ENCODE data around the gene CCDC159. TPM values are rescaled to one million over a fixed set of nuclear protein-coding genes. Genes with fewer than 3 reads are reported as not detected.

Gene CCDC159
- total RNA-seq (2021), result 9.4 and 13.7 TPM in 2 replicates
- Bru-seq, nascent RNA, result percentile 29 among the genes with signal in this experiment
- BruChase-seq, experiment 1, labeled RNA remaining after a 2-hour chase, result percentile 36 among the genes with signal in this experiment
- BruChase-seq, experiment 2, labeled RNA remaining after a 6-hour chase, result percentile 36 among the genes with signal in this experiment
- long read RNA-seq, partial matches to known transcripts, result 2 of 4 reads
- long read RNA-seq, other reads (novel, unspliced or antisense), result 2 of 4 reads

DNA sequence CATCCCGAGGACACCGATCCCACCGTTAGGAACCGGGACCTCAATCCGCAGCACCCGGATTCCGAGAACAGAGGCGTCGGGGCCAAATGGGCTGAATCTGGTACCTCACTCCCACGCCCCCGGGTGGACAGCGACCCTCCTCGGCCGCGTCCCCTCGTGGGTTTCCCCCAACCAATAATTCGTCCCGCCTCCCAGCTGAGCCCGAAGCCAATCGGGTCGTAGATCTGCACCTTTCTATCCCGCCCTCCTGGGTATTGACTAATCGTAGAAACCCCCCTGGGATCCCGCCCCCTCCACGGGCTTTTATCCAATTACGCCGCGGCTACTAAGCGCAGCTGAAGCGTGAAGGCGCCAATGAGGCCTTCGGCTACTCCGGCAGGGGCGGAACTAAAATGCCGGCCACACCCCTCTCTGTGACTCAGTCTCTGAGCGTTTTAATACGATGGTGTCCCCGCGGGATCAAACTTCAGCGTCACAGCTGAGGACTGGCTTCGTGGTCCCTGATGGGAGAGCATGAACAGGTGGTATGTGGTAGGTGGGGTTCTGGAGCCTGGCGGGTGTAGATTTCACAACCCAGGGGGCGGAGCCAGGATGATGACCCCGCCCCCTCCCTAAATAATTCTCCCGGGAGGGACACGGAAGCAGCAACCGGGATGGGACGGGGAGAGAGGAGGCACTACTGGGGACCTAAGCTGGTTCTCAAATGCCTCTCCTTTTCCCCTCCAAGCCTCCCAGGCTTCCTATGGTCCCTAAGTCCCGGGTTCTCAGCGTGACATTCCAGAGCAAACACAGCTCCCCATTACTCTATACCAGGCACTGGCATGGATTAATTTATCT is at the start of gene CCDC159, which contains the start of gene TMEM205:
TSS of gene CCDC159 (plus strand) at position 416 of the 837 bp plus-strand sequence. CDS start at position 504, 88 bp downstream.
TSS of gene TMEM205 (minus strand) at position 165 of the 837 bp plus-strand sequence. CDS start 649 bp downstream, outside the sequence.
- H3K27me3 ChIP-seq (ENCODE audit: insufficient read depth, low read depth), result no peaks in the 10 kb centered on the region
- BruUV-seq (replicated peaks), result no TSS peak
- H3K4me1 ChIP-seq (replicated peaks; ENCODE audit: insufficient read depth), result peaks cover 36% of the 10 kb centered on the region
- no peaks in the 10 kb centered on the region for H3K9me3 ChIP-seq (ENCODE audit: insufficient read depth, low read depth)
- H3K27ac ChIP-seq, result peak within 1 kb of the TSS; percentile 67
- H3K4me2 ChIP-seq, result peak within 1 kb of the TSS; percentile 92
- no peaks in the 10 kb centered on the region for H3K9me2 ChIP-seq (ENCODE audit: insufficient read depth)
- peaks cover 14% of the 10 kb centered on the region for H3K36me3 ChIP-seq (ENCODE audit: low read depth)
- H2AFZ ChIP-seq, result peak within 1 kb of the TSS; percentile 80
- intact Hi-C loops (cut with micrococcal nuclease; ENCODE audit: unreplicated experiment), result loop anchor here (1.0 to 2.0 kb wide), 2 partner anchors 22 to 29 kb away; no protein-coding TSS in a partner anchor
- no peaks in the 10 kb centered on the region for H4K20me1 ChIP-seq (ENCODE audit: insufficient read depth)
- H3F3A ChIP-seq (ENCODE audit: insufficient read depth, low read depth), result peaks cover 53% of the 10 kb centered on the region
- CTCF ChIA-PET, result interaction anchor here (0.5 to 1.4 kb wide), 2 partner anchors 52 to 76 kb away, joined by 3 to 8 read pairs; no protein-coding TSS in a partner anchor
- TF ChIP-seq, protein P1, sequence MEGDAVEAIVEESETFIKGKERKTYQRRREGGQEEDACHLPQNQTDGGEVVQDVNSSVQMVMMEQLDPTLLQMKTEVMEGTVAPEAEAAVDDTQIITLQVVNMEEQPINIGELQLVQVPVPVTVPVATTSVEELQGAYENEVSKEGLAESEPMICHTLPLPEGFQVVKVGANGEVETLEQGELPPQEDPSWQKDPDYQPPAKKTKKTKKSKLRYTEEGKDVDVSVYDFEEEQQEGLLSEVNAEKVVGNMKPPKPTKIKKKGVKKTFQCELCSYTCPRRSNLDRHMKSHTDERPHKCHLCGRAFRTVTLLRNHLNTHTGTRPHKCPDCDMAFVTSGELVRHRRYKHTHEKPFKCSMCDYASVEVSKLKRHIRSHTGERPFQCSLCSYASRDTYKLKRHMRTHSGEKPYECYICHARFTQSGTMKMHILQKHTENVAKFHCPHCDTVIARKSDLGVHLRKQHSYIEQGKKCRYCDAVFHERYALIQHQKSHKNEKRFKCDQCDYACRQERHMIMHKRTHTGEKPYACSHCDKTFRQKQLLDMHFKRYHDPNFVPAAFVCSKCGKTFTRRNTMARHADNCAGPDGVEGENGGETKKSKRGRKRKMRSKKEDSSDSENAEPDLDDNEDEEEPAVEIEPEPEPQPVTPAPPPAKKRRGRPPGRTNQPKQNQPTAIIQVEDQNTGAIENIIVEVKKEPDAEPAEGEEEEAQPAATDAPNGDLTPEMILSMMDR (conservative IDR thresholded peaks at IDR 0.05), result no peak
- no peak for TF ChIP-seq EZH2 (IDR thresholded peaks at IDR 0.05; ENCODE audit: low read depth)
- DNase-seq, result peak; percentile 98 to 99
- POLR2A ChIA-PET (ENCODE audit: unreplicated experiment), result interaction anchor here (0.5 to 0.7 kb wide), 7 partner anchors 35 to 250 kb away, joined by 3 to 25 read pairs (median 4); no protein-coding TSS in a partner anchor
- peak within 1 kb of the TSS; percentile 90 for H3K4me3 ChIP-seq
- H3K79me2 ChIP-seq (ENCODE audit: low read depth), result peaks cover 29% of the 10 kb centered on the region

GRCh38 chr19:11299946-11300810 is 46.1 kb upstream of the CCDC159 start:
- intact Hi-C loops (cut with micrococcal nuclease; ENCODE audit: unreplicated experiment), result no loop called here

More at GRCh38 chr19:11299946-11300810, 46.1 kb upstream of the CCDC159 start:
- Histone ChIP-seq H2AFZ (no peak overlapping the region), H4K20me1 (ENCODE audit: insufficient read depth) (no peaks in the 10 kb centered on the region), H3K9me2 (ENCODE audit: insufficient read depth) (no peaks in the 10 kb centered on the region), H3F3A (ENCODE audit: insufficient read depth, low read depth) (peaks cover 20% of the 10 kb centered on the region; the same call in 1 of the 2 replicates), H3K27me3 (ENCODE audit: insufficient read depth, low read depth) (no peaks in the 10 kb centered on the region), H3K79me2 (ENCODE audit: low read depth) (no peaks in the 10 kb centered on the region), H3K27ac (no peak overlapping the region), H3K4me2 (no peak overlapping the region), H3K4me3 (no peak overlapping the region), H3K4me1 (replicated peaks; ENCODE audit: insufficient read depth) (peaks cover 15% of the 10 kb centered on the region), H3K36me3 (ENCODE audit: low read depth) (no peaks in the 10 kb centered on the region), H3K9me3 (ENCODE audit: insufficient read depth, low read depth) (no peaks in the 10 kb centered on the region)
- TF ChIP-seq, protein P1 (conservative IDR thresholded peaks at IDR 0.05), result no peak
- no peak for TF ChIP-seq EZH2 (IDR thresholded peaks at IDR 0.05; ENCODE audit: low read depth)
- ChIA-PET CTCF (interaction anchor here (0.6 kb wide), 2 partner anchors 79 to 466 kb away, joined by 3 to 4 read pairs; no protein-coding TSS in a partner anchor), POLR2A (ENCODE audit: unreplicated experiment) (no interaction called here)
- no TSS peak for BruUV-seq (replicated peaks)
- DNase-seq, result no peak
